ENCODE data around the gene TTLL10. TPM values are rescaled to one million over a fixed set of nuclear protein-coding genes. Genes with fewer than 3 reads are reported as not detected.

The TTLL10 gene
- total RNA-seq, 3 donors from 2014 or later = not detected

GRCh38 chr1:1226566-1227362 is 53.1 kb downstream of the TTLL10 start:
- ATAC-seq (no peak), DNase-seq (no peak)
- peaks cover 31% of the 10 kb centered on the region for H3K4me1 Mint-ChIP-seq (ENCODE audit: low read depth)
- no peak overlapping the region for H3K4me3 Mint-ChIP-seq
- peaks cover 28% of the 10 kb centered on the region for H3K36me3 Mint-ChIP-seq (ENCODE audit: insufficient read depth)
- no peaks in the 10 kb centered on the region for H3K9me3 Mint-ChIP-seq
- no peaks in the 10 kb centered on the region for H3K27me3 Mint-ChIP-seq (ENCODE audit: low read depth)

GRCh38 chr1:1227386-1227785 is 53.7 kb downstream of the TTLL10 start:
- no peak for DNase-seq
- peaks cover 31% of the 10 kb centered on the region for H3K4me1 Mint-ChIP-seq (ENCODE audit: low read depth)
- ATAC-seq = no peak
- no peaks in the 10 kb centered on the region for H3K9me3 Mint-ChIP-seq
- peaks cover 28% of the 10 kb centered on the region for H3K36me3 Mint-ChIP-seq (ENCODE audit: insufficient read depth)
- H3K4me3 Mint-ChIP-seq = no peak overlapping the region
- H3K27me3 Mint-ChIP-seq (ENCODE audit: low read depth) = no peaks in the 10 kb centered on the region

GRCh38 chr1:1228187-1228586 is 54.5 kb downstream of the TTLL10 start:
- Mint-ChIP-seq H3K27me3 (ENCODE audit: low read depth) (no peaks in the 10 kb centered on the region), H3K9me3 (no peaks in the 10 kb centered on the region), H3K4me3 (no peak overlapping the region), H3K4me1 (ENCODE audit: low read depth) (peaks cover 25% of the 10 kb centered on the region), H3K36me3 (ENCODE audit: insufficient read depth) (peaks cover 21% of the 10 kb centered on the region)
- ATAC-seq = no peak
- no peak for DNase-seq

- DNase-seq (no peak), ATAC-seq (no peak)
- peak overlapping the region; percentile 48 for H3K4me3 Mint-ChIP-seq
- peaks cover 22% of the 10 kb centered on the region for H3K36me3 Mint-ChIP-seq (ENCODE audit: insufficient read depth)
- H3K9me3 Mint-ChIP-seq = no peaks in the 10 kb centered on the region
- no peaks in the 10 kb centered on the region for H3K27me3 Mint-ChIP-seq (ENCODE audit: low read depth)
- peaks cover 29% of the 10 kb centered on the region for H3K4me1 Mint-ChIP-seq (ENCODE audit: low read depth)
These were observed 55.1 kb downstream of the TTLL10 start for GRCh38 chr1:1228596-1229321.

GRCh38 chr1:1229770-1230169 is 56.1 kb downstream of the TTLL10 start:
- Mint-ChIP-seq H3K9me3 (no peaks in the 10 kb centered on the region), H3K27me3 (ENCODE audit: low read depth) (no peaks in the 10 kb centered on the region), H3K36me3 (ENCODE audit: insufficient read depth) (peaks cover 26% of the 10 kb centered on the region), H3K4me1 (ENCODE audit: low read depth) (peaks cover 39% of the 10 kb centered on the region), H3K4me3 (peak overlapping the region; percentile 94)
- DNase-seq (no peak), ATAC-seq (no peak)

- DNase-seq (no peak), ATAC-seq (no peak)
- Mint-ChIP-seq H3K4me1 (ENCODE audit: low read depth) (peaks cover 36% of the 10 kb centered on the region), H3K27me3 (ENCODE audit: low read depth) (no peaks in the 10 kb centered on the region), H3K4me3 (peak overlapping the region; percentile 94), H3K36me3 (ENCODE audit: insufficient read depth) (peaks cover 20% of the 10 kb centered on the region), H3K9me3 (no peaks in the 10 kb centered on the region)
These were observed 57.1 kb downstream of the TTLL10 start for GRCh38 chr1:1230656-1231399.

GRCh38 chr1:1231400-1232207 is 57.9 kb downstream of the TTLL10 start, which contains the start of gene SDF4:
SDF4 (minus strand) TSS chr1:1232001; CDS start chr1:1228772, 3,229 bp downstream.
- ATAC-seq = peak; percentile 95
- H3K36me3 Mint-ChIP-seq (ENCODE audit: insufficient read depth) = peaks cover 17% of the 10 kb centered on the region
- DNase-seq = peak; percentile 96
- peak within 1 kb of the TSS; percentile 94 for H3K4me3 Mint-ChIP-seq
- peaks cover 32% of the 10 kb centered on the region for H3K4me1 Mint-ChIP-seq (ENCODE audit: low read depth)
- no peaks in the 10 kb centered on the region for H3K27me3 Mint-ChIP-seq (ENCODE audit: low read depth)
- no peaks in the 10 kb centered on the region for H3K9me3 Mint-ChIP-seq

GRCh38 chr1:1232208-1232795 is 58.6 kb downstream of the TTLL10 start, which contains the start of gene B3GALT6:
B3GALT6 (plus strand) TSS chr1:1232237; CDS start chr1:1232279, 42 bp downstream.
- DNase-seq (no peak), ATAC-seq (no peak)
- H3K9me3 Mint-ChIP-seq = no peaks in the 10 kb centered on the region
- H3K36me3 Mint-ChIP-seq (ENCODE audit: insufficient read depth) = peaks cover 17% of the 10 kb centered on the region
- H3K4me1 Mint-ChIP-seq (ENCODE audit: low read depth) = peaks cover 32% of the 10 kb centered on the region
- H3K27me3 Mint-ChIP-seq (ENCODE audit: low read depth) = no peaks in the 10 kb centered on the region
- peak within 1 kb of the TSS; percentile 94 for H3K4me3 Mint-ChIP-seq

- H3K36me3 Mint-ChIP-seq (ENCODE audit: insufficient read depth) = peaks cover 17% of the 10 kb centered on the region
- peaks cover 32% of the 10 kb centered on the region for H3K4me1 Mint-ChIP-seq (ENCODE audit: low read depth)
- H3K27me3 Mint-ChIP-seq (ENCODE audit: low read depth) = no peaks in the 10 kb centered on the region
- DNase-seq (no peak), ATAC-seq (no peak)
- H3K9me3 Mint-ChIP-seq = no peaks in the 10 kb centered on the region
- H3K4me3 Mint-ChIP-seq = peak overlapping the region; percentile 78
These were observed 59.3 kb downstream of the TTLL10 start for GRCh38 chr1:1232796-1233566.

GRCh38 chr1:1233567-1233892 is 59.9 kb downstream of the TTLL10 start:
- H3K9me3 Mint-ChIP-seq = no peaks in the 10 kb centered on the region
- peaks cover 17% of the 10 kb centered on the region for H3K36me3 Mint-ChIP-seq (ENCODE audit: insufficient read depth)
- DNase-seq = no peak
- H3K4me1 Mint-ChIP-seq (ENCODE audit: low read depth) = peaks cover 30% of the 10 kb centered on the region
- H3K4me3 Mint-ChIP-seq = peak overlapping the region; percentile 78
- ATAC-seq = no peak
- no peaks in the 10 kb centered on the region for H3K27me3 Mint-ChIP-seq (ENCODE audit: low read depth)

GRCh38 chr1:1234180-1234808 is 60.6 kb downstream of the TTLL10 start:
- no peak for ATAC-seq

GRCh38 chr1:1235016-1235744 is 61.5 kb downstream of the TTLL10 start:
- ATAC-seq (no peak), DNase-seq (no peak)
- Mint-ChIP-seq H3K36me3 (ENCODE audit: insufficient read depth) (peaks cover 12% of the 10 kb centered on the region), H3K4me3 (no peak overlapping the region), H3K4me1 (ENCODE audit: low read depth) (peaks cover 21% of the 10 kb centered on the region), H3K9me3 (no peaks in the 10 kb centered on the region), H3K27me3 (ENCODE audit: low read depth) (peaks cover 1% of the 10 kb centered on the region)

More at GRCh38 chr1:1234180-1234808, 60.6 kb downstream of the TTLL10 start:
- DNase-seq = no peak
- H3K36me3 Mint-ChIP-seq (ENCODE audit: insufficient read depth) = peaks cover 17% of the 10 kb centered on the region
- H3K27me3 Mint-ChIP-seq (ENCODE audit: low read depth) = peaks cover 1% of the 10 kb centered on the region
- peak overlapping the region; percentile 78 for H3K4me3 Mint-ChIP-seq
- H3K9me3 Mint-ChIP-seq = no peaks in the 10 kb centered on the region
- peaks cover 29% of the 10 kb centered on the region for H3K4me1 Mint-ChIP-seq (ENCODE audit: low read depth)
